HS-27A (cell line): ENCODE data around the gene RAP1GAP.
"Not testable (repeated sequence)": the region's sequence is repeated elsewhere in the genome, so short reads cannot be mapped to it uniquely, and the experiment has no call there.

ENCODE experiments used
- DNase-seq: peaks from one replicate; pipeline ENCODE4 v3.0.0-alpha.2; 2012; ENCODE audit warnings: low read depth, missing footprints

Gene RAP1GAP

GRCh38 chr1:21677168-21677567 is 8.0 kb upstream of the RAP1GAP start:
- no peak for DNase-seq

GRCh38 chr1:21674957-21675356 is 5.8 kb upstream of the RAP1GAP start:
- no peak for DNase-seq

- DNase-seq, result not testable (repeated sequence)
These were observed 4.7 kb upstream of the RAP1GAP start for GRCh38 chr1:21673853-21674252.

DNA sequence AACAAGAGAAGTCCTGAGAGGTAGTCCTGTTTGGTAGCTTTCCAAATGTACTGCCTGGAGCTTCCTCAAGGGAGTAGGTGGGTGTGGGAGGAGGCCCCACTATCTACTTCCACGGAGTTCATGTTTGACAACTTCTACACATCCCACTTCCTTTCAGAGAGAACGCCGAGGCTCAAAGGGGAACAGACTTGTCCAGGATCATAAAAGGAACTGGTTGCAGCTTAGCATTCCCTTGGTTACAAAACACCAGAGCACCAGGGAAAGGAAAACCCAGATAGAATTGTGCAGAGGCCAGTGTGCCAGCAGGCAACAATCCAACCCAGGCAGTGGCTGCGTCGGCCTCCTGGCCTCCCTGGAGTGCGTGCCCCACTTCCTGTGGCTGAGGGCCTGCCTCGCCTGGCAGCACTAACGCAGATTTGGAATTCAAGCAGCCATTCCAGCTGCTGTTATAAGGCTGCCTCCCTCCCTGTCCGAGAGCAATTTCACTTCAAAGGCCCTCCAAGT is 4.2 kb upstream of the RAP1GAP start:
- DNase-seq, result no peak

GRCh38 chr1:21672478-21673276 is 3.5 kb upstream of the RAP1GAP start:
- no peak for DNase-seq

DNA sequence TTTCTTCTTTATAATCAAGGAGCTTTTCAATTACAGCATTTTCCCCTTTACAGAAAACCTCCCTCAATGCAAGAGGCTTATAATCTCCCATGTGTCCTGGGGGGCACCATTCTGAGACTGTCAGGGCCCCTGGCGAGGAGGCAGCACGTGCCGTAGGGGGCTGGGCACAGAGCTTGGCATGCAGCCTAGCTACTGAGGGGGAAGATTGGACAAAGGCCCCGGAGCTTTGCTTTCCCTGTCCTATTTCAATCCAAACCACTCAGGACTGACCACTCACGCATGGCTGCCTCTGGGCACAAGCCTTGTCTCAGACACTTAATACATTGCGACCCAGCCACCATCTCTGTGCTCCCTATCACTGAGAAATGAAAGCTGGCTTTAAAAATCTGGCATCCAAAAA is 2.8 kb upstream of the RAP1GAP start:
- DNase-seq, result no peak

DNA sequence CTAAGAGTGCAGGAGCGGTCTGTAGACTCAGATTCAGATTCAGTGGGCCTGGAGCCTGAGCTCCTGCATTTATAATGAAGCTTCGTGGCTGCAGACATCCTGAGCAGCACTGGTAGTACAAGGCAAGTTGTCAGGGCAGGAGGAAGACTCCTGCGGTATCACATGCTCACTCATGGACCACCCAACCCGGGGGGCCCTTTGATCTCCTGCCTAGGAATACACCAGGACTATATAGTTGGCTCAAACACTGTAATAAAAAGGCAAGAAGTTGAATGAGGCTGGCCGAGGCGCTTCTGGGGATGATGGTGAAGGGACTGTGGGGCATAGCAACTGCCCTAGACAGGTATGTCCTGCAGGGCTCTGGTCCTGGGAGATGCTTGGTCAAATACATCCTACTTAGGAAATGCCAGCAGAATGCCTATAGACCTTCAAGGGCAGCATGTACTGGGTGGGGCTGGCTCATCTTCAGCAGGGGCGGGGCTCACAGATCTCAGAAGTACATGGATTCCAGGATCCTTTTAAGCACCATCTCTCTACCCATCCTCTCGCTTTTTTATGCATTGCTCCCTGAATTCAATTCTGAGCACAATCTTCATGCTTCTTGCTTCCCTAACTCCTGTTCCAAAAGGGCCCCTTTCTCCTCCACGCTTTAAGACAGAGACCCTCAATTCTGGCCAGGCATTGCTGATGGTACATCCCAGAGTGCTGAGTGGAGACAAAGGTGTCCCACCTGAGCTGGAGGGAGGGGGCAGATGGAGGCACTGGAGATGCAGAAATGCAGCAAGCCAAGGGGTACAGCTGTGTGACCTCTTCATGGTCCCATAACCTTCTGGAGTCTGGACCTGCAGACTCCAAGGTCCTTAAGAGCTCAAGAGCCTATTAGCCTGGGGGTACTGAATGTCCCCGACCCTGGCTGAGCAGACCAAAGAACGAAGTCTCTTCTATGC is 2.1 kb upstream of the RAP1GAP start:
- DNase-seq, result no peak

GRCh38 chr1:21670059-21670881 is 1.1 kb upstream of the RAP1GAP start:
- DNase-seq, result no peak

- no peak for DNase-seq
These were observed 253 bp downstream of the RAP1GAP start for GRCh38 chr1:21668951-21669257.

- DNase-seq, result no peak
These were observed 766 bp downstream of the RAP1GAP start for GRCh38 chr1:21668232-21668950.

GRCh38 chr1:21667348-21668231 is 1.6 kb downstream of the RAP1GAP start:
- no peak for DNase-seq

DNA sequence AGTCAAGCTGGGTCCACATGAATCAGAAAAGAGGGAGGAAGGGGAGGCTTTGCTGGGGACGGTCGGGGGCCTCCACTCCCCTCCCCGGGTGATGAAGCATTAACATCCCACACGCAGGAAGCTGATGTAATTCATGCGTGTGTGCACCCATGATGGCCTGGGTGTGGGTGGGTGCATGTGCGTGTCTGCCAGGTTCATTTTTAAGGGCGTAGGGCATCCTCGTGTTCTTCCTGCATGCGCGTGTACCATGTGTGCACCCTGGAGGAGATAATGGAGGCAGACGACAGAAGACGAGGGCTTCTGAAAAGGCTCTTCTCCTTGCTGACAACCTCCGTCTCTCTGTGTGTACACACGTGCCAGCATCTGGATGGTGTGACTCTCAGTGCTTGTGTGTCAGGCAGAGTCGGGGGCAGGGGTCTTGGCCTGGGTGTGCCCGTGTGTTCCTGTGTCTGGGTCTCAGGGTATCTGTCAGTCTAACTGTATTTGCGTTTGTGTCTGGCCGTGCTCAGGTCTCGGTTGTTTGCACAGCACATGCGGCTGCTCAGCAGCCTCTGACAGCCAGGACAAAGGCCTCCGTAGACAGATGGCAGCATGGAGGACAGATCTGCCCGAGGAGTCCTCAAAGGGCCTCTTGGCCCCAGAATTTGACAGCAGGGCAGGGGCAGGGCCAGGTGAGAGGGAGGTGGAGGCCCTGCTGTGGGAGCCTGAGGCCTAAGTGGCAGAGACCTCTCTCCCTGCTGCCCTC is 2.4 kb downstream of the RAP1GAP start:
- DNase-seq, result no peak

DNA sequence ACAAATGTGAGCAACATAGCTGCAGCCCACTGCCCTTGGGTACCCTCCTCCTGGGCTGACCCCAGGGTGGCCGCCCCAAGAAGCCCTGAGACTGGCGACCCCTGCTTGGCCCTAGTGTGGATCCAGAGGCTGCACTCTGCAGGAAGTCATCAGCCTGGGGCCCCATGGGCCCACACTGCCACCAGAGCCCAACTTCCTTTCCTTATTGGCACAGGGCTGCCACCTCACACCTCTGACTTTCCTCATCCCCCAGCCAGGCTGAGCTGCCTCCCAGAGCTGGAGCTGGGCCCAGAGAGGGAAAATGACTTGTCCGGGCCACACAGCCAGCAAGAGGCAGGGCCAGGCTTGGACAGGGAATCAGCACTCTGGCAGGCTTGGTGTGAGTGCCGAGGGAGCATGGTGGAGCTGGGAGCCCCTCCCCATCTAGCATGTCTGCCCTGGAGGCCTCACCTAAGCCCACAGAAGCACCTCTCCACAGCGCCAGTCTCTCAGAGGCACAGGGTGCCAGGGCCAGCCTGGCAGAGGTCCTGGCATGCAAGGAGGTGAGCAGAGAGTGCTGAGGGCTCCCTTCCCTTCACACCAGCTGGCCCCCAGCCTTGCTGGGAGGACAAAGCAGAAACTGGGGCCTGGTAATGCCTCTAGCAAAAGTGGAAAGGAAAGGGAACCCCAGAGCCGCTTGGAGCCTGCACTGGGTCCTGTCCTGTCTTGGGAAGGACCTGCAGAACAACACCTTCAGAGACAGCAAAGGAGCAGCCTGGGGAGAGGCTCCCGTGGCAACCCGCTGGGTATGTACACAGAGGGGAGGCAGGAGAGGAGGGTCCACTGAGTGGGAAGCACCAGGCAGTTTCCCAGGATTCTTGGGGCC is 3.2 kb downstream of the RAP1GAP start:
- no peak for DNase-seq

DNA sequence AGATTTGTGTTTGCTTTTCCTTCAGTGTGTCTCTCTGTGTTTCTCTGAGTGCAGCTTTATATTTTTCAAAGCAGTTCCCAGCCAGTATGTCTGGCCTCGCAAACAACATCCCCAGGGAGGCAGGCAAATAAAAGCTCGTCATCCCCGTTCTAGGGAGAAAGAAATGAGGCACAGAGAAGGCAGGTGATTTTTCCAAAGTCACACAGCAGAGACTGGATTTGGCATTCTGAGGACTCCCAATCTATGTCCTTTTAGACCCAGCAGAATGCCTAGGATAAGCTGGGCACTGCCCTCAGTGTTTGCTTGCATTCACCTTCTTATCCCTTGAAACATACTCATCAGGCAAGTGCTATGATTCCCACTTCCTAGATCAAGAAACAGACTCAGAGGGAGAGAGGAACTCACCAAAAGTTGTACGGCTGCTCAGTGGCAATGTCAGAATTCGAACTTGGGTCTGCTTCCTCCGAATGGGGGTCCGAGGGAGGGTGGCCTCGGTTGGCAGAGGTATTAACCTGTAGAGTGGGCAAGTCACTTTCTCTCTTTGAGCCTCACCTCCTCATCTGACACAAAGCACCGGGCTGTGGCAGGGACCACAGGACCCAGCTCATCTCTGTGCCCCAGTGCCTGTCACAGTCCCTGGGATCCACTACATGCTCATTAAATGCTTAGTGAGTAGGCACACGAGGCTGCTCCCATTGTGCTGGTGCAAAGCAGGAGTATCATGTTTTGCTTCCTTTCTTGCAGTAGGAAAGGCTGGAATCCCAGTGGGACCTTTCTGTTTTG is 4.2 kb downstream of the RAP1GAP start:
- no peak for DNase-seq

DNA sequence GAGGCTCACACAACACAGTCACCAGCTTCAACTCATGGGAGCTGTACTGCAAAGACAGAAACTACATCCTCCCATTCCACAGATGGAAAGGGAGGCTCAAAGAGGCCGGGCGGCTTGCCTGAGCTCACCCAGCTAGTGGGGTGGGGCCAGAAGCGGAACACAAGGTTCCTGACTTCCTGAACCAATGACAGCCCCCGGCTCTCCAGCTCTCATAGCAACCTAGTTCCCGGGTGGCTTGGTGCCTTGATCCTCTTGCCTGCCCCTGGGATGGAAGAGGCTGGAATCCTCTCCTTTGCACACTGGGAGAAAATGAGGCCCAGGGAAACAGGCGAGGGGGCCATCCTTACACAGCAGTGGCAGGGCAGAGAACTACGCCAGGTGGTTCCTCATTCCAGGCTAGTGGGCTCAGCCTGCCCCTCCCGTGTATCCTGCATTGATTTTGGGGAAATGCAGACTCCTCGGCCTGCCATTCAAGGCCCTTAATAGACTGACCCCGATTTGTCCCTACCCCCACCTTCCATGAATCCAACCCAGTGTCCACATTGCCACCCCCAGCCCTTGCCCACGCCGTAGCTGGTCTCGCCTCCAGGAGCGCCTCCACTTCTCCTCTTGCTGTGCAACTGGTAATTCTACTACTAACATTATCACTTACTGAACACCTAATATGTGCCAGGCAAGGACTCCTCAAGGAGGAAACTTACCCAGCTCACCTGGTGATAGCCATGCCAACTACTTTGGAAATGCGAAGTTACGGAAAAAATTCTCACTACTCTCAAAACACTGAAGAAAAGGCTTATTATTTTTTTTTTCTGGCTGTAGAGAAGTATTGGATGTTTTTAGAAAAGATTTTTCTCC is 5.0 kb downstream of the RAP1GAP start:
- DNase-seq, result no peak

- DNase-seq, result no peak
These were observed 5.8 kb downstream of the RAP1GAP start for GRCh38 chr1:21663248-21663950.
